Adrenal gland (tissue), 12 donors: Measurements from ENCODE around the gene C8G. TPM values are rescaled to one million over a fixed set of nuclear protein-coding genes. Genes with fewer than 3 reads are reported as not detected.

Source experiments
- DNase-seq, 7 donors: peaks; one replicate each; pipeline ENCODE4 v3.0.0-alpha.2; 2019 to 2020
- H3K27ac ChIP-seq, 5 donors: fragments of 200-600 bp; sonication (generic) in 4 of 5; 1 replicate in 3 of 5; 2 replicates in 2 of 5; pipeline versions ENCODE4 v1.5.1 to v1.8.0; 2016 to 2020; ENCODE audit warnings: mild to moderate bottlenecking in 1 of 5
- H3K27me3 ChIP-seq: fragments of 200-600 bp; 2 replicates; pipeline ENCODE4 v1.8.0; 2021
- H3K36me3 ChIP-seq, 2 donors: fragments of 200-600 bp; replicated peaks in 1 of 2; 1 replicate in 1 of 2; 2 replicates in 1 of 2; pipeline versions ENCODE4 v1.5.1 to v1.8.0; 2018 to 2022
- H3K4me1 ChIP-seq, 2 donors: fragments of 200-600 bp; replicated peaks in 1 of 2; 1 replicate in 1 of 2; 2 replicates in 1 of 2; pipeline versions ENCODE4 v1.5.1 to v1.8.0; 2018 to 2021
- H3K4me3 ChIP-seq, 4 donors: fragments of 200-600 bp; sonication (generic) in 3 of 4; one replicate each; pipeline ENCODE4 v1.5.1; 2016 to 2018
- H3K9me3 ChIP-seq, 3 donors: fragments of 200-600 bp; sonication (generic) in 1 of 3; replicated peaks in 1 of 3; 1 replicate in 2 of 3; 2 replicates in 1 of 3; pipeline versions ENCODE4 v1.5.1 to v1.8.0; 2016 to 2021
- POLR2A ChIP-seq, 2 donors: fragments of 450-650 bp; IDR thresholded peaks; one replicate each; pipeline ENCODE4 v1.6.1; 2017; ENCODE audit warnings: antibody characterized with exemption in 2 of 2, mild to moderate bottlenecking in 2 of 2, moderate library complexity in 1 of 2
- WGBS, 4 donors: extraction: QIAGEN DNeasy Blood & Tissue Kit in 2 of 4; methylation state at CpG; one replicate each; pipeline versions ENCODE4 v1.1.5 to v1.1.7; 2013 to 2017; 5-methylcytosine and 5-hydroxymethylcytosine counted together
- intact Hi-C, 2 donors: fragments of 100-400 bp; cut with DNase I; formaldehyde crosslinking; loops; one replicate each; pipeline versions ENCODE4 v1.14.1 to v1.15.0; 2022 to 2023
- polyA plus RNA-seq, 3 donors: library from polyadenylated mRNA; stranded (reverse); fragments of 200-250 nt in 2 of 3; fragments of 350-450 nt in 1 of 3; fragmentation: Illumina TruSeq in 1 of 3; extraction: RNeasy Lipid Tissue Mini Kit (QIAGEN cat#74804) in 1 of 3; gene quantifications; one replicate each; pipeline ENCODE4 v1.2.3, GENCODE V29; 2013 to 2014
- total RNA-seq, 9 donors: library from RNA; depleted of rRNA in 4 of 9; stranded (reverse); fragments of >200 nt in 4 of 9; fragments of 120-200 nt in 1 of 9; fragmentation: NEBNext Ultra II Directional in 1 of 9; extraction: Animal tissue kit (Norgen Biotek cat#: 25700) in 1 of 9; gene quantifications; one replicate each; pipeline versions ENCODE4 v1.1.0 to v1.2.4, GENCODE V29; 2013 to 2023
- TF ChIP-seq, protein P1 (sequence below), 6 experiments: fragments of 450-650 bp in 4 of 6; fragments of 200-600 bp in 2 of 6; sonication (generic) in 1 of 6; IDR thresholded peaks; 1 replicate in 5 of 6; 2 replicates in 1 of 6; pipeline versions ENCODE4 v1.5.1 to v1.8.0; 2016 to 2021; ENCODE audit warnings: antibody characterized with exemption in 6 of 6, mild to moderate bottlenecking in 2 of 6, moderate library complexity in 1 of 6
- donor health status: healthy with polysubstance abuse.
- donor health status: Bipolar disorder and iron deficiency.
- donor health status: DM: yes; HTN: yes; CAD: no.
- donor health status: DM: no; HTN: no; CAD: no.
- donor health status: DM: no; HTN: no; CAD: no.
- donor health status: DM: yes; HTN: yes; CAD: no.

Gene C8G
- total and polyA plus RNA-seq, 12 donors: 0.68 to 5.5 (median 2.2) TPM; not detected in 6

DNA sequence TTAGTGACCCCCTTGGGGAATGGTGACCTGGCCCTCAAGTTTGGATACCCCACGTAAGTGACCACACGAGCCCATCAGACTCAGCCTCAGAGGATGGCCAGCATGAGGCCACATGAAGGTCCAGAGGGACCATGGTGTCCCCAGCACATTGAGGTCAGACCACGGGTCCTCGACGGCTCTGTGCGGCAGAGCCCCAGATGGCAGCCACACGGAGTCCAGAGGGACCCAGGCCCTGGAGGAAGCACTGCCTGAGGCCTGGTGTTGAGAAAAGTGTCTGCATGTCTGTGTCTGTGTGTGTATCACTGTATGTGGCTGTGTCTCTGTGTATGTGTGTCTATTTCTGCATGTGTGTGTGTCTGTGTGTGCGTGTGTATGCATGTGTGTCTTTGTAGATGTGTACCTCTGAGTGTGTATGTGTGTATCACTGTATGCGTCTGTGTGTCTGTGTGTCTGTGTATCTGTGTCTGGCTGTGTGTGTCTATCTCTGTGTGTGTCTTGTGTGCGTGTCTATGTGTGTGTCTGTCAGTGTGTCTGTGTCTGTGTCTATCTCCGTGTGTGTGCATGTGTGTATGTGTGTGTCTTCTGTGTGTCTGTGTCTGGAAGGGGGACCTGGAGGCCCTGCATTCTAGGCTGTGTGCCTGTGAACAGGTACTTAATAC, 38.7 kb downstream of the C8G start:
- Histone ChIP-seq H3K27me3 (peaks cover 19% of the 10 kb centered on the region), H3K9me3 (no peaks in the 10 kb centered on the region), H3K36me3 (no peaks in the 10 kb centered on the region), H3K27ac (no peak overlapping the region), H3K4me3 (no peak overlapping the region), H3K4me1 (no peaks in the 10 kb centered on the region)
- 76 to 87% (median 78%) methylated on average over 10 to 11 of the region's 11 CpGs for WGBS, 4 donors
- intact Hi-C loops: no loop called here
- no peak for DNase-seq
- no peak for TF ChIP-seq POLR2A (IDR thresholded peaks at IDR 0.05)
- TF ChIP-seq, protein P1, sequence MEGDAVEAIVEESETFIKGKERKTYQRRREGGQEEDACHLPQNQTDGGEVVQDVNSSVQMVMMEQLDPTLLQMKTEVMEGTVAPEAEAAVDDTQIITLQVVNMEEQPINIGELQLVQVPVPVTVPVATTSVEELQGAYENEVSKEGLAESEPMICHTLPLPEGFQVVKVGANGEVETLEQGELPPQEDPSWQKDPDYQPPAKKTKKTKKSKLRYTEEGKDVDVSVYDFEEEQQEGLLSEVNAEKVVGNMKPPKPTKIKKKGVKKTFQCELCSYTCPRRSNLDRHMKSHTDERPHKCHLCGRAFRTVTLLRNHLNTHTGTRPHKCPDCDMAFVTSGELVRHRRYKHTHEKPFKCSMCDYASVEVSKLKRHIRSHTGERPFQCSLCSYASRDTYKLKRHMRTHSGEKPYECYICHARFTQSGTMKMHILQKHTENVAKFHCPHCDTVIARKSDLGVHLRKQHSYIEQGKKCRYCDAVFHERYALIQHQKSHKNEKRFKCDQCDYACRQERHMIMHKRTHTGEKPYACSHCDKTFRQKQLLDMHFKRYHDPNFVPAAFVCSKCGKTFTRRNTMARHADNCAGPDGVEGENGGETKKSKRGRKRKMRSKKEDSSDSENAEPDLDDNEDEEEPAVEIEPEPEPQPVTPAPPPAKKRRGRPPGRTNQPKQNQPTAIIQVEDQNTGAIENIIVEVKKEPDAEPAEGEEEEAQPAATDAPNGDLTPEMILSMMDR (IDR thresholded peaks at IDR 0.05): no peak

DNA sequence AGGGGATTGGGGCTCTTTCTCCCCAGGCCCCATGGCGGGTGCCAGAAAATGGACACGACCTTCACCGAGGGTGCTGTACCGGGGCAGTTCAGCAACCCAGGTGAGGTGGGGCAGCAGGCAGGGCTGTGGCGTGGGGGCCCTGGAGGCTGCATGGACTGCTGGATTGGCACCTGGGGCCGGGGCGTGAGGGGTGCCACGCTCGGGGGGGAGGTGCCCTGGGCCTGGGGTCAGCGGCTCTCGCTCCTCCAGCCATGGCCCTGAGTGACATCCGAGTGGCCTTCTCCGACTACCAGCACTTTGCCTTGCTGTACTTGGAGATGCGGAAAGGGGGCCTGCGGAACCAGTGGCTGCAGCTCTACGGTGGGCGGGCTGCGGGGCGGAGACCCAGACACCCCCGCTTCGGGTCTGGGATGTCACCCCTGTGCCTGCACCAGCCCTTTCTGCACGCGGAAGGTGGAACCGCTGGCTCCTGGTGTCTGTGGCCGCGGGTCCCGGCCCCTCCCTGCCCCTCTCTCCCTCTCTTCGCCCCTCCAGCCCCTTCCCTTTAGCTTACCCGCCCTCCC, 39.5 kb downstream of the C8G start:
- H3K4me1 ChIP-seq: no peaks in the 10 kb centered on the region
- no peaks in the 10 kb centered on the region for H3K9me3 ChIP-seq
- intact Hi-C loops: no loop called here
- no peak for TF ChIP-seq POLR2A (IDR thresholded peaks at IDR 0.05)
- TF ChIP-seq, protein P1 (IDR thresholded peaks at IDR 0.05): no peak
- peaks cover 19% of the 10 kb centered on the region for H3K27me3 ChIP-seq
- no peaks in the 10 kb centered on the region for H3K36me3 ChIP-seq
- no peak for DNase-seq
- no peak overlapping the region for H3K27ac ChIP-seq
- whole genome bisulfite sequencing, 4 donors: 55 to 59% (median 57%) methylated on average over 10 to 29 of the region's 29 CpGs; no CpG with 5 or more reads in 1 of the 4 donors
- no peak overlapping the region for H3K4me3 ChIP-seq

DNA sequence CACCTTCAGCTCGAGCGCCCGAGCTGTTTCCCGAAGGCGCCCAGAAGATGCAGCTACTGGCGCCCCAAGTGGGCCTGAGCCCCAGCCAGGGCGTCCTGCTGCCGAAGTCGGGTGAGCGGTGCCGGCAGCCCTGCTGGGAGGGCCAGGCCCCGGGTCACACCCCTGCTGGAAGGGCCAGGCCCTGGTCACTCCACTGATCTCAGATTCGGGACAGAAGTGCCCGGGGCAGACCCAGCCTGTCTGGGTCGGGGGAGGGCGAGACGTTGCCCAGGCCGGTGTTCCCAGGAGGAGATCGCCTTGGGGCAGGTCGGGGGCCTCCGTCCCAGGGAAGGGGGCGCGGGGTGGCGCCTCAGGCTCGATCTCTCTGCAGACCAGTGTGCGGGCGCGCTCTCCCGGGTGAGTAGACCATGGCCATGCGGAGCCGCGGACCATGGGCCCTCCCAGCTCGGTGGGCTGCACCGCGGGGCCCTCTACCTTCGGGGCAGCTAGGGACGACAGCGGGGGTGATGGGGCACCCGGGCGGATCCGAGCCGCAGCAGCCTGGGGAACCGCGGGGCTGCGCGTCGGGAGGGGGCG, 40.1 kb downstream of the C8G start:
- Histone ChIP-seq H3K4me3 (no peak overlapping the region), H3K4me1 (no peaks in the 10 kb centered on the region), H3K36me3 (no peaks in the 10 kb centered on the region), H3K27me3 (peaks cover 19% of the 10 kb centered on the region), H3K9me3 (no peaks in the 10 kb centered on the region), H3K27ac (no peak overlapping the region)
- no peak for DNase-seq
- WGBS, 4 donors: 18 to 39% (median 22%) methylated on average over 10 to 48 of the region's 48 CpGs; no CpG with 5 or more reads in 1 of the 4 donors
- TF ChIP-seq, protein P1 (IDR thresholded peaks at IDR 0.05): no peak
- no peak for TF ChIP-seq POLR2A (IDR thresholded peaks at IDR 0.05)
- intact Hi-C loops: no loop called here

DNA sequence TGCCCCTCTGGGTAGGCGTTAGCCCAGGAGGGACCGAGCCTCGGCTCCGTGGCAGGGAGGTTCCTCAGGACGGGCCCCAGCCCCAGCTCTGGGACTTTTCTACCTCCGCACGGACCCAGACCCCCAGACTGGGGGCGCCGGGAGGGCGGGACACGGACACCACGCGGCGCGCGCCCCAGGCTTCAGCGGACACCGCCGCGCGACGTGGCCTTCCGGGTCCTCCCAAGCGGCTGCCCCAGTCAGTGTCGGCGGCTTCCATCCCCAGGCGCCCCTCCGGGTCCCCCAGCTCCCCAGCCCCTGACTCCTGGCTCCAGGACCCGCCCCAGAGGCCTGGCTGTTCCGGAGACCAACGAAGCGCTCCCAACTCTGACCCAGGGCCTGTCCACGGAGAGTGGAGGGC, 40.8 kb downstream of the C8G start:
- DNase-seq: no peak
- H3K9me3 ChIP-seq: no peaks in the 10 kb centered on the region
- H3K27ac ChIP-seq: no peak overlapping the region
- no peak overlapping the region for H3K4me3 ChIP-seq
- H3K4me1 ChIP-seq: no peaks in the 10 kb centered on the region
- TF ChIP-seq, protein P1 (IDR thresholded peaks at IDR 0.05): no peak
- TF ChIP-seq POLR2A (IDR thresholded peaks at IDR 0.05): no peak
- peaks cover 19% of the 10 kb centered on the region for H3K27me3 ChIP-seq
- no peaks in the 10 kb centered on the region for H3K36me3 ChIP-seq
- 32 to 42% (median 35%) methylated on average over 6 to 33 of the region's 33 CpGs for WGBS, 4 donors
- intact Hi-C loops: no loop called here
